ENCODE results near the gene IFITM10. TPM values are rescaled to one million over a fixed set of nuclear protein-coding genes. Genes with fewer than 3 reads are reported as not detected.
A peak's percentile ranks its signal among the peaks of the same experiment; 100 is the strongest.

Gene IFITM10
- total and polyA plus RNA-seq, 12 donors = 0.28 to 267 (median 31.6) TPM

- intact Hi-C loops (cut with DNase I) = no loop called here
- Histone ChIP-seq H3K27ac (peak within 1 kb of the TSS; percentile 83 to 100 (median 96)), H3K36me3 (replicated peaks in 1 of 2) (peaks cover 0 to 14% of the 10 kb centered on the region in 2 donors), H3K9me3 (replicated peaks in 1 of 3) (no peaks in the 10 kb centered on the region), H3K4me1 (replicated peaks in 1 of 2) (peaks cover 36 to 42% of the 10 kb centered on the region in 2 donors), H3K27me3 (no peaks in the 10 kb centered on the region), H3K4me3 (peak within 1 kb of the TSS; percentile 26 to 95 (median 60))
- TF ChIP-seq POLR2A (IDR thresholded peaks at IDR 0.05) (peak in 1 of 2 donors; percentile 89), CTCF (IDR thresholded peaks at IDR 0.05) (no peak)
- peak; percentile 89 to 96 (median 94) for DNase-seq
- WGBS, 4 donors = 3 to 9% (median 5%) methylated on average over 7 to 85 of the region's 85 CpGs
Measured at GRCh38 chr11:1763796-1764661, 13.6 kb upstream of the IFITM10 start, which contains the start of gene CTSD. CTSD (minus strand) TSS chr11:1763927; CDS start chr11:1763859, 68 bp downstream.

GRCh38 chr11:1763336-1763795 lies 13.0 kb upstream of the IFITM10 start:
- peak in 5 of 7 donors; percentile 49 to 58 (median 52) for DNase-seq
- TF ChIP-seq POLR2A (IDR thresholded peaks at IDR 0.05) = no peak
- no peak for TF ChIP-seq CTCF (IDR thresholded peaks at IDR 0.05)
- peaks cover 40 to 49% of the 10 kb centered on the region in 2 donors for H3K4me1 ChIP-seq (replicated peaks in 1 of 2)

GRCh38 chr11:1762537-1763302 lies 12.3 kb upstream of the IFITM10 start:
- 0 to 20% (median 15%) methylated on average over 2 to 16 of the region's 16 CpGs for WGBS, 4 donors
- Histone ChIP-seq H3K4me1 (replicated peaks in 1 of 2) (peaks cover 46 to 55% of the 10 kb centered on the region in 2 donors), H3K27me3 (no peaks in the 10 kb centered on the region), H3K27ac (peak overlapping the region; percentile 83 to 100 (median 96)), H3K36me3 (replicated peaks in 1 of 2) (peaks cover 0 to 27% of the 10 kb centered on the region in 2 donors), H3K4me3 (peak overlapping the region in 3 of 4 donors; percentile 26 to 95 (median 90)), H3K9me3 (replicated peaks in 1 of 3) (no peaks in the 10 kb centered on the region)
- intact Hi-C loops (cut with DNase I) = no loop called here
- TF ChIP-seq CTCF (IDR thresholded peaks at IDR 0.05) = no peak
- peak; percentile 45 to 81 for TF ChIP-seq POLR2A (IDR thresholded peaks at IDR 0.05)
- DNase-seq = peak; percentile 74 to 92 (median 90)

More at GRCh38 chr11:1763336-1763795, 13.0 kb upstream of the IFITM10 start:
- no peaks in the 10 kb centered on the region for H3K9me3 ChIP-seq (replicated peaks in 1 of 3)
- peaks cover 0 to 20% of the 10 kb centered on the region in 2 donors for H3K36me3 ChIP-seq (replicated peaks in 1 of 2)
- 0 to 2% (median 1%) methylated on average over 1 to 32 of the region's 32 CpGs; no CpG with 5 or more reads in 1 of the 4 donors for WGBS, 4 donors
- H3K27ac ChIP-seq = peak overlapping the region; percentile 83 to 100 (median 96)
- intact Hi-C loops (cut with DNase I) = no loop called here
- H3K4me3 ChIP-seq = peak overlapping the region; percentile 26 to 95 (median 60)
- H3K27me3 ChIP-seq = no peaks in the 10 kb centered on the region
